IMR-90 (cell line): ENCODE measurements around the gene FBXO22. TPM values are rescaled to one million over a fixed set of nuclear protein-coding genes. Genes with fewer than 3 reads are reported as not detected.

Source experiments
- ATAC-seq: fragments of 200-7000 bp; cut with Tn5 transposase; 2 replicates; pipeline ENCODE4 v1.9.1; 2020; ENCODE audit warnings: low read depth, mild to moderate bottlenecking, moderate library complexity
- BruUV-seq: library from RNA; stranded (reverse); fragments of 400-500 nt; replicated peaks from 2 replicates; lab custom pipeline; 2021; lab: Mats Ljungman, UMichigan
- CTCF ChIA-PET: fragments of 300-600 bp; formaldehyde crosslinking; extraction: SDS; loops from one replicate; lab custom pipeline; 2021; ENCODE audit warnings: antibody characterized with exemption; lab: Yijun Ruan, JAX
- POLR2A ChIA-PET: fragments of 300-600 bp; sonication (Branson Sonifier 250); formaldehyde crosslinking; loops from one replicate; lab custom pipeline; 2022; ENCODE audit warnings: antibody characterized with exemption; ENCODE audit not compliant: unreplicated experiment; lab: Charles Lee
- DNase-seq: peaks from one replicate; pipeline ENCODE4 v3.0.0; 2013
- H2AFZ ChIP-seq: replicated peaks from 2 replicates; pipeline ENCODE3; 2013; ENCODE audit warnings: low read length, mild to moderate bottlenecking; ENCODE audit not compliant: poor library complexity
- H2AK5ac ChIP-seq: 2 replicates; pipeline ENCODE4 v1.6.1; 2013; ENCODE audit warnings: low read depth, low read length, inconsistent platforms
- H2AK9ac ChIP-seq: replicated peaks from 2 replicates; pipeline ENCODE3; 2013; ENCODE audit warnings: mild to moderate bottlenecking, low read depth, low read length, moderate library complexity; ENCODE audit not compliant: poor library complexity
- H2BK120ac ChIP-seq: 2 replicates; pipeline ENCODE4 v1.6.1; 2013; ENCODE audit warnings: low read depth, low read length, inconsistent platforms
- H2BK15ac ChIP-seq: 3 replicates; pipeline ENCODE4 v1.6.1; 2013; ENCODE audit warnings: low read depth, low read length, inconsistent platforms
- H2BK20ac ChIP-seq: 2 replicates; pipeline ENCODE4 v1.6.1; 2013; ENCODE audit warnings: low read depth, mild to moderate bottlenecking, inconsistent platforms, low read length, moderate library complexity
- H2BK5ac ChIP-seq: 2 replicates; pipeline ENCODE4 v1.6.1; 2013; ENCODE audit warnings: mild to moderate bottlenecking, low read depth, low read length, inconsistent platforms; ENCODE audit not compliant: poor library complexity, severe bottlenecking
- H3K14ac ChIP-seq: replicated peaks from 2 replicates; pipeline ENCODE4 v1.6.1; 2013; ENCODE audit warnings: low read depth, low read length, inconsistent platforms
- H3K18ac ChIP-seq: 2 replicates; pipeline ENCODE4 v1.6.1; 2013; ENCODE audit warnings: low read depth, low read length, control low read depth
- H3K23ac ChIP-seq: 2 replicates; pipeline ENCODE4 v1.6.1; 2013; ENCODE audit warnings: low read depth, low read length, inconsistent platforms
- H3K27ac ChIP-seq: 2 replicates; pipeline ENCODE4 v1.5.1; 2013; ENCODE audit warnings: mild to moderate bottlenecking, control low read depth, low read length; ENCODE audit not compliant: insufficient read depth
- H3K27me3 ChIP-seq: 2 replicates; pipeline ENCODE4 v1.6.1; 2013; ENCODE audit warnings: low read length; ENCODE audit not compliant: control insufficient read depth, insufficient read depth
- H3K36me3 ChIP-seq: 2 replicates; pipeline ENCODE4 v1.6.1; 2013; ENCODE audit warnings: low read length, mixed read lengths; ENCODE audit not compliant: control insufficient read depth, insufficient read depth
- H3K4ac ChIP-seq: 2 replicates; pipeline ENCODE4 v1.6.1; 2013; ENCODE audit warnings: low read depth, low read length, inconsistent platforms
- H3K4me1 ChIP-seq: 2 replicates; pipeline ENCODE4 v1.6.1; 2013; ENCODE audit warnings: low read length, mixed read lengths; ENCODE audit not compliant: control insufficient read depth, insufficient read depth
- H3K4me2 ChIP-seq: 2 replicates; pipeline ENCODE4 v1.6.1; 2013; ENCODE audit warnings: low read depth, mild to moderate bottlenecking, control low read depth, low read length, moderate library complexity
- H3K4me3 ChIP-seq: 2 replicates; pipeline ENCODE4 v1.5.1; 2013; ENCODE audit warnings: low read depth, mild to moderate bottlenecking, control low read depth, low read length, moderate library complexity; ENCODE audit not compliant: insufficient read depth
- H3K56ac ChIP-seq: 2 replicates; pipeline ENCODE4 v1.6.1; 2013; ENCODE audit warnings: low read length, inconsistent platforms; ENCODE audit not compliant: insufficient read depth; ENCODE audit errors: extremely low read depth
- H3K79me1 ChIP-seq, 2 experiments: 2 replicates each; pipeline ENCODE4 v1.6.1; 2013; ENCODE audit warnings: low read length in 2 of 2, inconsistent platforms in 1 of 2, low read depth in 1 of 2
- H3K9ac ChIP-seq: 2 replicates; pipeline ENCODE4 v1.6.1; 2013; ENCODE audit warnings: low read depth, low read length, control low read depth
- H3K9me1 ChIP-seq: 2 replicates; pipeline ENCODE4 v1.6.1; 2013; ENCODE audit warnings: low read length, inconsistent platforms; ENCODE audit not compliant: insufficient read depth
- H3K9me3 ChIP-seq: 2 replicates; pipeline ENCODE4 v1.6.1; 2013; ENCODE audit warnings: low read length; ENCODE audit not compliant: control insufficient read depth, insufficient read depth
- H4K20me1 ChIP-seq: 2 replicates; pipeline ENCODE4 v1.6.1; 2013; ENCODE audit warnings: low read length, inconsistent platforms; ENCODE audit not compliant: insufficient read depth
- H4K5ac ChIP-seq: 2 replicates; pipeline ENCODE4 v1.6.1; 2013; ENCODE audit warnings: mild to moderate bottlenecking, low read depth, low read length, control low read depth
- H4K8ac ChIP-seq, 2 experiments: 2 replicates each; pipeline ENCODE4 v1.6.1; 2013; ENCODE audit warnings: low read depth in 2 of 2, low read length in 2 of 2, control low read depth in 1 of 2, inconsistent platforms in 1 of 2
- H4K91ac ChIP-seq: 2 replicates; pipeline ENCODE4 v1.6.1; 2013; ENCODE audit warnings: low read depth, low read length, inconsistent platforms; ENCODE audit not compliant: insufficient read depth
- BHLHE40 ChIP-seq: fragments of 150-350 bp; IDR thresholded peaks from 2 replicates; pipeline ENCODE4 v1.6.1; 2016; ENCODE audit warnings: mild to moderate bottlenecking, low read depth, low read length
- CEBPB ChIP-seq: IDR thresholded peaks from 2 replicates; pipeline ENCODE4 v1.6.1; 2012; ENCODE audit warnings: low read depth, low read length, improper control_type of control experiment
- CHD1 ChIP-seq: IDR thresholded peaks from 2 replicates; pipeline ENCODE4 v1.6.1; 2012; ENCODE audit warnings: low read depth, low read length, improper control_type of control experiment
- FOS ChIP-seq: fragments of 150-350 bp; IDR thresholded peaks from 2 replicates; pipeline ENCODE4 v1.6.1; 2016; ENCODE audit warnings: low read depth, low read length
- MAFK ChIP-seq: IDR thresholded peaks from 2 replicates; pipeline ENCODE4 v1.6.1; 2012; ENCODE audit warnings: low read depth, low read length, improper control_type of control experiment
- MAZ ChIP-seq: IDR thresholded peaks from 2 replicates; pipeline ENCODE4 v1.6.1; 2012; ENCODE audit warnings: low read depth, mild to moderate bottlenecking, low read length, improper control_type of control experiment, moderate library complexity, borderline replicate concordance
- MXI1 ChIP-seq: IDR thresholded peaks from 2 replicates; pipeline ENCODE4 v1.6.1; 2012; ENCODE audit warnings: low read depth, mild to moderate bottlenecking, low read length, moderate library complexity, borderline replicate concordance
- NFE2L2 ChIP-seq: fragments of 150-350 bp; IDR thresholded peaks from 2 replicates; pipeline ENCODE4 v1.6.1; 2016; ENCODE audit warnings: low read depth, mild to moderate bottlenecking, low read length
- POLR2A ChIP-seq: IDR thresholded peaks from 2 replicates; pipeline ENCODE4 v1.6.1; 2012; ENCODE audit warnings: mild to moderate bottlenecking, low read depth, low read length
- RAD21 ChIP-seq: IDR thresholded peaks from 2 replicates; pipeline ENCODE4 v1.6.1; 2012; ENCODE audit warnings: low read length, improper control_type of control experiment
- RCOR1 ChIP-seq: IDR thresholded peaks from 2 replicates; pipeline ENCODE4 v1.6.1; 2012; ENCODE audit warnings: mild to moderate bottlenecking, low read length, improper control_type of control experiment; ENCODE audit not compliant: insufficient replicate concordance
- RFX5 ChIP-seq: IDR thresholded peaks from 2 replicates; pipeline ENCODE4 v1.8.0; 2012; ENCODE audit warnings: low read depth, mild to moderate bottlenecking, low read length, moderate library complexity
- SMC3 ChIP-seq: fragments of 150-350 bp; IDR thresholded peaks from 2 replicates; pipeline ENCODE4 v1.6.1; 2016; ENCODE audit warnings: low read depth, mild to moderate bottlenecking, antibody characterized with exemption, low read length, moderate library complexity
- WGBS, 2 experiments: methylation state at CpG; one replicate each; pipeline versions ENCODE4 v1.1.5 to v1.1.7; 2013; ENCODE audit warnings: missing lambda C conversion rate in 2 of 2; ENCODE audit not compliant: insufficient read length in 1 of 2; ENCODE audit errors: extremely low coverage in 2 of 2; 5-methylcytosine and 5-hydroxymethylcytosine counted together
- dilution Hi-C: fragments of 300-500 bp; cut with HindIII; formaldehyde crosslinking; loops from one replicate; pipeline ENCODE4 v1.14.3; 2018; ENCODE audit warnings: low sequenced_read_pairs; ENCODE audit not compliant: unreplicated experiment
- in situ Hi-C: fragments of 300-500 bp; cut with MboI; formaldehyde crosslinking; loops from 3 replicates; pipeline ENCODE4 v1.14.3; 2019; ENCODE audit warnings: low sequenced_read_pairs, inconsistent platforms, mixed read lengths
- intact Hi-C: fragments of 100-400 bp; cut with micrococcal nuclease; formaldehyde crosslinking; loops from 2 replicates; pipeline ENCODE4 v1.10.0; 2022
- polyA plus RNA-seq, 3 experiments: library from polyadenylated mRNA; depleted of rRNA; stranded (reverse); fragments of >200 nt; gene quantifications; 2 replicates each; pipeline ENCODE4 v1.2.3, GENCODE V29; 2012; ENCODE audit warnings: low replicate concordance in 1 of 3
- total RNA-seq: library from RNA; depleted of rRNA; stranded (reverse); fragments of >200 nt; gene quantifications from 2 replicates; pipeline ENCODE4 v1.2.3, GENCODE V29; 2012
- TF ChIP-seq, protein P1 (sequence below): fragments of 150-350 bp; IDR thresholded peaks from 2 replicates; pipeline ENCODE4 v1.6.1; 2016; ENCODE audit warnings: low read depth, mild to moderate bottlenecking, low read length, moderate library complexity, borderline replicate concordance
- TF ChIP-seq, protein P2 (sequence below): fragments of 150-350 bp; IDR thresholded peaks from 2 replicates; pipeline ENCODE4 v1.6.1; 2017; ENCODE audit warnings: mild to moderate bottlenecking, antibody characterized with exemption, low read length, low read depth
- TF ChIP-seq, protein P3 (sequence below): conservative IDR thresholded peaks from 2 replicates; pipeline ENCODE4 v1.5.1; 2012; ENCODE audit warnings: mild to moderate bottlenecking, low read depth, low read length, improper control_type of control experiment

Gene FBXO22
- total and polyA plus RNA-seq, 2 of the 4 experiments (the other 2 are of a cell fraction) = 22.4 to 45.2 TPM

DNA sequence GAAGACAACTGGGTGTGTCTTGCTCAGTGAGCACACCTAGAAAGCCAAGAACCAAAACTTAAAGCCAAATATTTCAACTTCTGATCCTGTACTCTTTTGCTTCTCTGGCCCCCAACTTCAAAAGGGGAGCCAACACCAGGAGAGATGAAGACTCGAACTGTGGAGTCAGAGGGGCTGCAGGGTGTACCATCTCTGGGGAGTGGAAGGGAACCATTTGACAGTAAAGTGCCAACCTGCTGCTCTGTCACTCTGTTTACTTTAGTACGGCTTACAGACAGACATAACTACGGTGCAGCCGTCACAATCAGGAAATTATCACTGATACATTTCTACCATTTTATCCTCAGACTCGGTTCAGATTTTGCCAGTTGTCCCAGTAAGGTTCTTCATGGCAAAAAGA lies 1.6 kb downstream of the FBXO22 start:
- no TSS peak for BruUV-seq
- Histone ChIP-seq H3K4me3 (no peak overlapping the region), H3K4me1 (peaks cover 4% of the 10 kb centered on the region; the same call in 1 of the 2 replicates), H3K9me3 (no peaks in the 10 kb centered on the region), H4K8ac (no peak overlapping the region), H4K91ac (no peak overlapping the region; the same call in 1 of the 2 replicates), H2AK9ac (no peak overlapping the region), H3K56ac (no peak overlapping the region), H3K27ac (no peak overlapping the region), H3K4ac (no peak overlapping the region), H3K14ac (no peak overlapping the region), H4K5ac (no peak overlapping the region; the same call in 1 of the 2 replicates), H3K9ac (no peak overlapping the region), H3K18ac (no peak overlapping the region), H3K23ac (peak overlapping the region; percentile 48; the same call in 1 of the 2 replicates), H3K27me3 (no peaks in the 10 kb centered on the region), H2AFZ (no peak overlapping the region), H2BK15ac (no peak overlapping the region), H3K36me3 (peaks cover 9% of the 10 kb centered on the region), H4K20me1 (peaks cover 16% of the 10 kb centered on the region; the same call in 1 of the 2 replicates), H2BK5ac (no peak overlapping the region), H2BK120ac (no peak overlapping the region), H3K4me2 (0 out of 2 replicates have a peak overlapping the region, but pooled peaks have one; percentile 45), H3K79me1 (peaks cover 27 to 56% of the 10 kb centered on the region in 2 experiments), H2BK20ac (no peak overlapping the region), H3K9me1 (peaks cover 18% of the 10 kb centered on the region), H2AK5ac (0 out of 2 replicates have a peak overlapping the region, but pooled peaks have one; percentile 21)
- CTCF ChIA-PET = interaction anchor here (0.6 kb wide), 1 partner anchor 151 kb away, joined by 3 read pairs; no protein-coding TSS in a partner anchor
- dilution Hi-C loops (no loop called here), in situ Hi-C loops (no loop called here), intact Hi-C loops (no loop called here)
- ATAC-seq = no peak
- POLR2A ChIA-PET = no interaction called here
- no peak for DNase-seq
- TF ChIP-seq, protein P1, sequence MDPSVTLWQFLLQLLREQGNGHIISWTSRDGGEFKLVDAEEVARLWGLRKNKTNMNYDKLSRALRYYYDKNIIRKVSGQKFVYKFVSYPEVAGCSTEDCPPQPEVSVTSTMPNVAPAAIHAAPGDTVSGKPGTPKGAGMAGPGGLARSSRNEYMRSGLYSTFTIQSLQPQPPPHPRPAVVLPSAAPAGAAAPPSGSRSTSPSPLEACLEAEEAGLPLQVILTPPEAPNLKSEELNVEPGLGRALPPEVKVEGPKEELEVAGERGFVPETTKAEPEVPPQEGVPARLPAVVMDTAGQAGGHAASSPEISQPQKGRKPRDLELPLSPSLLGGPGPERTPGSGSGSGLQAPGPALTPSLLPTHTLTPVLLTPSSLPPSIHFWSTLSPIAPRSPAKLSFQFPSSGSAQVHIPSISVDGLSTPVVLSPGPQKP = no peak
- TF ChIP-seq SMC3 = no peak
- TF ChIP-seq, protein P2, sequence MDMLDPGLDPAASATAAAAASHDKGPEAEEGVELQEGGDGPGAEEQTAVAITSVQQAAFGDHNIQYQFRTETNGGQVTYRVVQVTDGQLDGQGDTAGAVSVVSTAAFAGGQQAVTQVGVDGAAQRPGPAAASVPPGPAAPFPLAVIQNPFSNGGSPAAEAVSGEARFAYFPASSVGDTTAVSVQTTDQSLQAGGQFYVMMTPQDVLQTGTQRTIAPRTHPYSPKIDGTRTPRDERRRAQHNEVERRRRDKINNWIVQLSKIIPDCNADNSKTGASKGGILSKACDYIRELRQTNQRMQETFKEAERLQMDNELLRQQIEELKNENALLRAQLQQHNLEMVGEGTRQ = no peak
- TF ChIP-seq RAD21 = no peak
- no peak for TF ChIP-seq POLR2A
- no peak for TF ChIP-seq BHLHE40
- no peak for TF ChIP-seq RFX5
- no peak for TF ChIP-seq MAZ
- no peak for TF ChIP-seq CHD1
- no peak for TF ChIP-seq MAFK
- TF ChIP-seq, protein P3, sequence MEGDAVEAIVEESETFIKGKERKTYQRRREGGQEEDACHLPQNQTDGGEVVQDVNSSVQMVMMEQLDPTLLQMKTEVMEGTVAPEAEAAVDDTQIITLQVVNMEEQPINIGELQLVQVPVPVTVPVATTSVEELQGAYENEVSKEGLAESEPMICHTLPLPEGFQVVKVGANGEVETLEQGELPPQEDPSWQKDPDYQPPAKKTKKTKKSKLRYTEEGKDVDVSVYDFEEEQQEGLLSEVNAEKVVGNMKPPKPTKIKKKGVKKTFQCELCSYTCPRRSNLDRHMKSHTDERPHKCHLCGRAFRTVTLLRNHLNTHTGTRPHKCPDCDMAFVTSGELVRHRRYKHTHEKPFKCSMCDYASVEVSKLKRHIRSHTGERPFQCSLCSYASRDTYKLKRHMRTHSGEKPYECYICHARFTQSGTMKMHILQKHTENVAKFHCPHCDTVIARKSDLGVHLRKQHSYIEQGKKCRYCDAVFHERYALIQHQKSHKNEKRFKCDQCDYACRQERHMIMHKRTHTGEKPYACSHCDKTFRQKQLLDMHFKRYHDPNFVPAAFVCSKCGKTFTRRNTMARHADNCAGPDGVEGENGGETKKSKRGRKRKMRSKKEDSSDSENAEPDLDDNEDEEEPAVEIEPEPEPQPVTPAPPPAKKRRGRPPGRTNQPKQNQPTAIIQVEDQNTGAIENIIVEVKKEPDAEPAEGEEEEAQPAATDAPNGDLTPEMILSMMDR = no peak
- no peak for TF ChIP-seq NFE2L2
- TF ChIP-seq FOS = no peak
- TF ChIP-seq MXI1 = no peak
- no peak for TF ChIP-seq CEBPB
- no peak for TF ChIP-seq RCOR1
- WGBS, 2 experiments = 72% methylated on average over 4 of the region's 5 CpGs; no CpG with 5 or more reads in 1 of the 2 experiments
